ENCODE data around the gene IL16.

IL16 gene

GRCh38 chr15:81255958-81256320 is 59.3 kb downstream of the IL16 start:
- Histone ChIP-seq H3K9me3 (ENCODE audit: insufficient read depth, low read length, severe bottlenecking) (no peaks in the 10 kb centered on the region), H3K9ac (ENCODE audit: low read depth, low read length) (no peak overlapping the region), H2AFZ (ENCODE audit: low read depth, low read length) (no peak overlapping the region), H4K20me1 (ENCODE audit: insufficient read depth, low read length) (no peaks in the 10 kb centered on the region), H3K79me2 (ENCODE audit: insufficient read depth, low read length) (no peaks in the 10 kb centered on the region), H3K4me1 (ENCODE audit: insufficient read depth, low read length) (no peaks in the 10 kb centered on the region), H3K27me3 (ENCODE audit: insufficient read depth, low read length, poor library complexity) (peaks cover 6% of the 10 kb centered on the region), H3K27ac (ENCODE audit: low read length) (no peak overlapping the region), H3K4me2 (ENCODE audit: insufficient read depth, low read length) (no peak overlapping the region), H3K4me3 (ENCODE audit: low read depth in 1 of 2, low read length in 2 of 2) (no peak overlapping the region), H3K36me3 (ENCODE audit: insufficient read depth, low read length) (no peaks in the 10 kb centered on the region)
- ATAC-seq (ENCODE audit: insufficient read depth, low read depth) (no peak), DNase-seq (no peak)
- no peak for TF ChIP-seq EZH2 (IDR thresholded peaks at IDR 0.05; ENCODE audit: borderline replicate concordance, low read depth, low read length, severe bottlenecking)
- TF ChIP-seq CTCF (IDR thresholded peaks at IDR 0.05; ENCODE audit: borderline replicate concordance, extremely low read depth, low read length, poor library complexity, severe bottlenecking), result no peak

GRCh38 chr15:81256916-81257315 is 60.2 kb downstream of the IL16 start:
- Histone ChIP-seq H2AFZ (ENCODE audit: low read depth, low read length) (no peak overlapping the region), H3K4me1 (ENCODE audit: insufficient read depth, low read length) (no peaks in the 10 kb centered on the region), H3K9ac (ENCODE audit: low read depth, low read length) (no peak overlapping the region), H3K36me3 (ENCODE audit: insufficient read depth, low read length) (no peaks in the 10 kb centered on the region), H3K79me2 (ENCODE audit: insufficient read depth, low read length) (no peaks in the 10 kb centered on the region), H3K27me3 (ENCODE audit: insufficient read depth, low read length, poor library complexity) (peaks cover 10% of the 10 kb centered on the region), H3K27ac (ENCODE audit: low read length) (no peak overlapping the region), H3K9me3 (ENCODE audit: insufficient read depth, low read length, severe bottlenecking) (no peaks in the 10 kb centered on the region), H3K4me2 (ENCODE audit: insufficient read depth, low read length) (no peak overlapping the region), H4K20me1 (ENCODE audit: insufficient read depth, low read length) (no peaks in the 10 kb centered on the region), H3K4me3 (ENCODE audit: low read depth in 1 of 2, low read length in 2 of 2) (no peak overlapping the region)
- DNase-seq (no peak), ATAC-seq (ENCODE audit: insufficient read depth, low read depth) (no peak)
- TF ChIP-seq CTCF (IDR thresholded peaks at IDR 0.05; ENCODE audit: borderline replicate concordance, extremely low read depth, low read length, poor library complexity, severe bottlenecking) (peak; percentile 29), EZH2 (IDR thresholded peaks at IDR 0.05; ENCODE audit: borderline replicate concordance, low read depth, low read length, severe bottlenecking) (no peak)

- H4K20me1 ChIP-seq (ENCODE audit: insufficient read depth, low read length), result no peaks in the 10 kb centered on the region
- no peak overlapping the region for H3K4me2 ChIP-seq (ENCODE audit: insufficient read depth, low read length)
- H3K4me1 ChIP-seq (ENCODE audit: insufficient read depth, low read length), result no peaks in the 10 kb centered on the region
- TF ChIP-seq EZH2 (IDR thresholded peaks at IDR 0.05; ENCODE audit: borderline replicate concordance, low read depth, low read length, severe bottlenecking), result no peak
- TF ChIP-seq CTCF (IDR thresholded peaks at IDR 0.05; ENCODE audit: borderline replicate concordance, extremely low read depth, low read length, poor library complexity, severe bottlenecking), result no peak
- H3K9me3 ChIP-seq (ENCODE audit: insufficient read depth, low read length, severe bottlenecking), result no peaks in the 10 kb centered on the region
- no peak overlapping the region for H2AFZ ChIP-seq (ENCODE audit: low read depth, low read length)
- H3K27me3 ChIP-seq (ENCODE audit: insufficient read depth, low read length, poor library complexity), result peaks cover 10% of the 10 kb centered on the region
- ATAC-seq (ENCODE audit: insufficient read depth, low read depth) (no peak), DNase-seq (no peak)
- H3K4me3 ChIP-seq (ENCODE audit: low read depth in 1 of 2, low read length in 2 of 2), result no peak overlapping the region
- H3K27ac ChIP-seq (ENCODE audit: low read length), result no peak overlapping the region
- H3K9ac ChIP-seq (ENCODE audit: low read depth, low read length), result no peak overlapping the region
- H3K36me3 ChIP-seq (ENCODE audit: insufficient read depth, low read length), result no peaks in the 10 kb centered on the region
- H3K79me2 ChIP-seq (ENCODE audit: insufficient read depth, low read length), result no peaks in the 10 kb centered on the region
Measured at GRCh38 chr15:81257435-81257834, 60.8 kb downstream of the IL16 start.

GRCh38 chr15:81258455-81258854 is 61.8 kb downstream of the IL16 start:
- H3K4me2 ChIP-seq (ENCODE audit: insufficient read depth, low read length), result no peak overlapping the region
- H2AFZ ChIP-seq (ENCODE audit: low read depth, low read length), result no peak overlapping the region
- no peaks in the 10 kb centered on the region for H3K9me3 ChIP-seq (ENCODE audit: insufficient read depth, low read length, severe bottlenecking)
- H3K36me3 ChIP-seq (ENCODE audit: insufficient read depth, low read length), result no peaks in the 10 kb centered on the region
- DNase-seq, result no peak
- TF ChIP-seq EZH2 (IDR thresholded peaks at IDR 0.05; ENCODE audit: borderline replicate concordance, low read depth, low read length, severe bottlenecking) (no peak), CTCF (IDR thresholded peaks at IDR 0.05; ENCODE audit: borderline replicate concordance, extremely low read depth, low read length, poor library complexity, severe bottlenecking) (no peak)
- H3K27ac ChIP-seq (ENCODE audit: low read length), result no peak overlapping the region
- no peaks in the 10 kb centered on the region for H3K79me2 ChIP-seq (ENCODE audit: insufficient read depth, low read length)
- no peak overlapping the region for H3K9ac ChIP-seq (ENCODE audit: low read depth, low read length)
- no peaks in the 10 kb centered on the region for H4K20me1 ChIP-seq (ENCODE audit: insufficient read depth, low read length)
- H3K27me3 ChIP-seq (ENCODE audit: insufficient read depth, low read length, poor library complexity), result peaks cover 10% of the 10 kb centered on the region
- no peak overlapping the region for H3K4me3 ChIP-seq (ENCODE audit: low read depth in 1 of 2, low read length in 2 of 2)
- ATAC-seq (ENCODE audit: insufficient read depth, low read depth), result no peak
- H3K4me1 ChIP-seq (ENCODE audit: insufficient read depth, low read length), result no peaks in the 10 kb centered on the region

Data from DND-41 (cell line).